ENCODE results near the gene FRRS1L.
"Not testable (repeated sequence)": the region's sequence is repeated elsewhere in the genome, so short reads cannot be mapped to it uniquely, and the experiment has no call there.

The FRRS1L gene

DNA sequence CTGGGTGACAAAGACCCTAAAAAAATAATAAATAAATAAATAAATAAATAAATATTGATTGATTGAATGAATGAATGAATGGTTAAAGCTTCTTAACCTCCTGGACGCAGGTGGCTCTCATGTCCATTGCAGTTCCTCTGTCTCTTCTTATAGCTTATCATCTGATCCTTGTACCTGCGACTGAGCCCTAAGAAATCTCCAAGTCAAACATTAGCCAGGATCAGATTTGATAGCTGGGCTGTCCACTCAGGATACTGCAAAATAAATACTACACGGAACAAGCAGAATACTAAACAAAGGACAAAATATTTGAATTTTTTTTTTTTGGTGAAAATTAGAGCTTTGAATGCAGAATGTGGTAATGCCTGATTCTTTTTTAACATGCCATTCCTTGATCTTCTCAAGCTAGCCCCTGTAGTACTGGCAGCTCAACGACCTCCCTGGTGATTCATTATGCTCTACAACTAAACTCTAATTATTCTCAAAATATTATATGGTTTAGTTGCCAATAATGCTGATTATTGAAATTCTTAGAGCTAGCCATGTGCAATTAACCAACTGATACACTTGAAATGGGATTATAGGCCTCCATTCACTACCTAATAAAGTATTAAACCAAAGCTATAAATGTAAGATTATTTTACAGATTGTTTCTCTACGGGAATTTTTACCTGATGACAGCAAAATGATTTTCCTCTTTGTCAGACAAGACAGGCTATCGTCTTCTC lies 37.4 kb downstream of the FRRS1L start:
- Histone ChIP-seq H3K4me1 (ENCODE audit: control insufficient read depth, insufficient read depth, low read length) (no peaks in the 10 kb centered on the region), H3K36me3 (ENCODE audit: control insufficient read depth, insufficient read depth, low read length) (no peaks in the 10 kb centered on the region), H3K9ac (ENCODE audit: low read length) (no peak overlapping the region), H3K9me3 (ENCODE audit: control insufficient read depth, insufficient read depth, low read depth, low read length) (no peaks in the 10 kb centered on the region), H3K27me3 (ENCODE audit: control insufficient read depth, insufficient read depth, low read length) (no peaks in the 10 kb centered on the region), H3K4me3 (ENCODE audit: low read depth, low read length) (no peak overlapping the region), H3K27ac (ENCODE audit: low read depth, low read length) (no peak overlapping the region)

DNA sequence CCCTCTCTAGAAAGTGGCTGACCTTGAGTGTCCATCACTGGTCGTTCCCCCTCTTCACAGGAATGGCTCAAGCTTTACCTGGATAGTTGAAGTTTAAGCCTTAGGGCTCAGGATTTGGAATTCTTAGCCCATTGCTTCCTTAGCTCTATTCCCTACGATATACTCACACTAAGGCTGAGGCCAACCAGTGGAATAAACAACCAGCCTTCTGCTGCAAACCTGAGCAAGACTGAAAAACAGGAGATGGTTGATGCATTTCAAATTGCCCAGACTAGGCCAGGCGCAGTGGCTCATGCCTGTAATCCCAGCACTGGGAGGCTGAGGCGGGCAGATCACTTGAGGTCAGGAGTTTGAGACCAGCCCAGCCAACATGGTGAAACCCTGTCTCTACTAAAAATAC lies 40.4 kb downstream of the FRRS1L start:
- H3K36me3 ChIP-seq (ENCODE audit: control insufficient read depth, insufficient read depth, low read length); H3K9me3 ChIP-seq (ENCODE audit: control insufficient read depth, insufficient read depth, low read depth, low read length); H3K27ac ChIP-seq (ENCODE audit: low read depth, low read length); H3K27me3 ChIP-seq (ENCODE audit: control insufficient read depth, insufficient read depth, low read length); H3K9ac ChIP-seq (ENCODE audit: low read length); H3K4me1 ChIP-seq (ENCODE audit: control insufficient read depth, insufficient read depth, low read length); H3K4me3 ChIP-seq (ENCODE audit: low read depth, low read length): not testable (repeated sequence)

GRCh38 chr9:109124121-109124520 lies 42.9 kb downstream of the FRRS1L start:
- peaks cover 15% of the 10 kb centered on the region for H3K4me1 ChIP-seq (ENCODE audit: control insufficient read depth, insufficient read depth, low read length)
- H3K36me3 ChIP-seq (ENCODE audit: control insufficient read depth, insufficient read depth, low read length) = no peaks in the 10 kb centered on the region
- H3K4me3 ChIP-seq (ENCODE audit: low read depth, low read length) = no peak overlapping the region
- H3K27ac ChIP-seq (ENCODE audit: low read depth, low read length) = no peak overlapping the region
- no peaks in the 10 kb centered on the region for H3K27me3 ChIP-seq (ENCODE audit: control insufficient read depth, insufficient read depth, low read length)
- no peaks in the 10 kb centered on the region for H3K9me3 ChIP-seq (ENCODE audit: control insufficient read depth, insufficient read depth, low read depth, low read length)
- no peak overlapping the region for H3K9ac ChIP-seq (ENCODE audit: low read length)

GRCh38 chr9:109122726-109123621 lies 44.1 kb downstream of the FRRS1L start:
- no peak overlapping the region for H3K4me3 ChIP-seq (ENCODE audit: low read depth, low read length)
- H3K9ac ChIP-seq (ENCODE audit: low read length) = no peak overlapping the region
- no peak overlapping the region for H3K27ac ChIP-seq (ENCODE audit: low read depth, low read length)
- no peaks in the 10 kb centered on the region for H3K9me3 ChIP-seq (ENCODE audit: control insufficient read depth, insufficient read depth, low read depth, low read length)
- H3K27me3 ChIP-seq (ENCODE audit: control insufficient read depth, insufficient read depth, low read length) = no peaks in the 10 kb centered on the region
- H3K4me1 ChIP-seq (ENCODE audit: control insufficient read depth, insufficient read depth, low read length) = peaks cover 20% of the 10 kb centered on the region
- H3K36me3 ChIP-seq (ENCODE audit: control insufficient read depth, insufficient read depth, low read length) = no peaks in the 10 kb centered on the region

DNA sequence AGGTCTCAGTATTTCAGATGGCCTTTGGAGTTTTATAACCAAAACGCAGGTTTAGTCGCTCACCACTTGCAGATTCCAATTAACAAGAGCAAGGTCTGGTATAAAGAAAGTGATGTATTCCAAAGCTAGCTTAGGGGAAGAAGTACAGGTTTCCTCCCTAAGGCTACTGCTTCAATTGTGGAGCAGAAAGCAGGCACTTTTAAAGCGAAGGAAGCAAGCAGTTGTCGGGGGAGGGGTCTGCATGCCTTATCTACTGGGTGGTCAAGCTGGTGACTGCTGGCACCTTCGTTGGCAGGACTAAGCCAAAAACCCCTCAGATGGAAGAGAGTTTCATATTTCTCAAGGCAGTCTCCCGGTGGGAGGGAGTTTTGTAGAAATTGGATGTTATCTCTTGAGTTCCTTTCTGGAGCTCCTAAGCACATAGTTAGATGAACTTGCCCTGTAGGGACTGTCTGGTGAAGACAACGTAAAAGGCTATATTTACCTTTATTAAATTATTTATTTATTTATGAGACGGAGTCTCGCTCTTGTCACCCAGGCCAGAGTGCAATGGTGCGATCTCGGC lies 45.7 kb downstream of the FRRS1L start:
- H3K9ac ChIP-seq (ENCODE audit: low read length) = peak overlapping the region; percentile 34
- H3K36me3 ChIP-seq (ENCODE audit: control insufficient read depth, insufficient read depth, low read length) = no peaks in the 10 kb centered on the region
- H3K9me3 ChIP-seq (ENCODE audit: control insufficient read depth, insufficient read depth, low read depth, low read length) = no peaks in the 10 kb centered on the region
- H3K27me3 ChIP-seq (ENCODE audit: control insufficient read depth, insufficient read depth, low read length) = no peaks in the 10 kb centered on the region
- H3K27ac ChIP-seq (ENCODE audit: low read depth, low read length) = peak overlapping the region; percentile 35; the same call in 1 of the 2 replicates
- H3K4me1 ChIP-seq (ENCODE audit: control insufficient read depth, insufficient read depth, low read length) = peaks cover 28% of the 10 kb centered on the region
- peak overlapping the region; percentile 74; the same call in 1 of the 2 replicates for H3K4me3 ChIP-seq (ENCODE audit: low read depth, low read length)

DNA sequence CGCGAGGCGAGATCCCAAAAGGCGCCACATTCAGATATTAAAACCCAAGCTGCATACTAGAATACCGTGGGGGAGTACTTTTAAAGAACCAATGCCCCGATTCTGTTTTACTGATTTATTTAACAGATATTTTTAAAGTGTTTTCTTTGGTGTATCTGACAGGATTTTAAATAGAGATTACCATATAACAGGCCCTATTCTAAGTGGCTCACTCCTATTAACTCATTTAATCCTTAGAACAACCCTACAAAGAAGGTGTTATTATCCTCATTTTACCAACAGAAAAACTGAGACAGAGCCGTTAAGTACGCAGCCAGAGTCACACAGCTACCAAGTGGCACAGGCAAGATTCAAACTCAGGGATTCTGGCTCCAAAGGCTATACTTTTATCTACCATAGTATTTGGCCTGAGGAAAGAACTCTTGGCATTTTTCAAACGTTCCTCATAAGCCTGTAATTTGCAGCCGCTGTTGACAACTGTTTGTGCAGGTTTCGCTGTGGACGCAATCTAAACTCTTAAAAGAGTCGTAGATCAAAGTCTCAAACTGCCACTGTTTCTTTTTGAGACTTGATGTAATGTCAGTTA lies 46.8 kb downstream of the FRRS1L start:
- peaks cover 33% of the 10 kb centered on the region for H3K4me1 ChIP-seq (ENCODE audit: control insufficient read depth, insufficient read depth, low read length)
- no peaks in the 10 kb centered on the region for H3K36me3 ChIP-seq (ENCODE audit: control insufficient read depth, insufficient read depth, low read length)
- H3K9me3 ChIP-seq (ENCODE audit: control insufficient read depth, insufficient read depth, low read depth, low read length) = no peaks in the 10 kb centered on the region
- no peaks in the 10 kb centered on the region for H3K27me3 ChIP-seq (ENCODE audit: control insufficient read depth, insufficient read depth, low read length)
- H3K4me3 ChIP-seq (ENCODE audit: low read depth, low read length) = peak overlapping the region; percentile 74
- 0 out of 2 replicates have a peak overlapping the region, but pooled peaks have one; percentile 35 for H3K27ac ChIP-seq (ENCODE audit: low read depth, low read length)
- peak overlapping the region; percentile 69 for H3K9ac ChIP-seq (ENCODE audit: low read length)

DNA sequence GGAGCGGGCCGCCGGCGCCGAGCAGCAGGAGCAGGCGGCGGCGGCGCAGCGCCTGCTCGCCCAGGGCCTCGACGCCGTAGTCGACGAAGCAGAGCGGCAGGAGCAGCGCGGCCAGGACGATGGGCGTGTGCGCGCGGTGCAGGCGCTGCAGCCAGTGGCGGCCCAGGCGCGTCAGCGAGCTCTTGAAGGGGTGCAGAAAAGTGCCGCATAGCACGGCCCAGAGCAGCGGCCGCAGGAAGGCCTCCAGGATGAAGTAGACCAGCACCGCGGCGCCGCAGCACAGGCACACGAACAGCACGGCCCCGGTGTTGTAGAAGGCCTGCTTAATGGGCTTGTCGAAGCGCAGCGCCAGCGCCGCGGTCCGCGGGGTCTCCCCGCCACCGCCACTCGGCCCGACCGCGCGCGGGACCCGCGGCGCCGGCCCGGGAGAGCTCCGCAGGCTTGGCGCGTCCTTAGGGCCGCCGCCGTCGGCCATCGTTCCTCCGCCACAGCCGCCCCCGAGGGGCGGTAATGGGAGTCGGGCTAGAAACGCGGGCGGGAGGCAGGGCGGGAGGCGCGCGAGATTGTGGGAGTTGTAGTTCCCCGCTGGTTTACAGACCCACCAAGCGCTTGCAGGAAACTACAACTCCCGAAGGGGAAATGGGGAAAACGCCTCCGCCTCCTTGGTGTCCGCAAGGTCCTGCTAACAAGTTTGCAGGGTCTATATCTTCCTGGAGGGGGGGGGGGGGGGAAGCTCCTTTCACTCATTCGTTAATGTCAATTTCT lies 47.4 kb downstream of the FRRS1L start, which contains the start of gene TMEM245:
Gene TMEM245 (minus strand): TSS at position 509 of the 765 bp plus-strand sequence. CDS start 34 bp downstream, at position 475.
- Histone ChIP-seq H3K36me3 (ENCODE audit: control insufficient read depth, insufficient read depth, low read length) (no peaks in the 10 kb centered on the region), H3K9me3 (ENCODE audit: control insufficient read depth, insufficient read depth, low read depth, low read length) (no peaks in the 10 kb centered on the region), H3K27me3 (ENCODE audit: control insufficient read depth, insufficient read depth, low read length) (no peaks in the 10 kb centered on the region), H3K4me1 (ENCODE audit: control insufficient read depth, insufficient read depth, low read length) (peaks cover 35% of the 10 kb centered on the region), H3K9ac (ENCODE audit: low read length) (peak within 1 kb of the TSS; percentile 95), H3K4me3 (ENCODE audit: low read depth, low read length) (peak within 1 kb of the TSS; percentile 74), H3K27ac (ENCODE audit: low read depth, low read length) (peak within 1 kb of the TSS; percentile 87; the same call in 1 of the 2 replicates)

GRCh38 chr9:109118808-109119438 lies 48.1 kb downstream of the FRRS1L start:
- peaks cover 41% of the 10 kb centered on the region for H3K4me1 ChIP-seq (ENCODE audit: control insufficient read depth, insufficient read depth, low read length)
- peak overlapping the region; percentile 95 for H3K9ac ChIP-seq (ENCODE audit: low read length)
- H3K9me3 ChIP-seq (ENCODE audit: control insufficient read depth, insufficient read depth, low read depth, low read length) = no peaks in the 10 kb centered on the region
- H3K27me3 ChIP-seq (ENCODE audit: control insufficient read depth, insufficient read depth, low read length) = no peaks in the 10 kb centered on the region
- H3K36me3 ChIP-seq (ENCODE audit: control insufficient read depth, insufficient read depth, low read length) = no peaks in the 10 kb centered on the region
- H3K27ac ChIP-seq (ENCODE audit: low read depth, low read length) = peak overlapping the region; percentile 87; the same call in 1 of the 2 replicates
- H3K4me3 ChIP-seq (ENCODE audit: low read depth, low read length) = peak overlapping the region; percentile 74

GRCh38 chr9:109117856-109118807 lies 48.9 kb downstream of the FRRS1L start:
- H3K9ac ChIP-seq (ENCODE audit: low read length) = peak overlapping the region; percentile 95
- peaks cover 41% of the 10 kb centered on the region for H3K4me1 ChIP-seq (ENCODE audit: control insufficient read depth, insufficient read depth, low read length)
- no peaks in the 10 kb centered on the region for H3K36me3 ChIP-seq (ENCODE audit: control insufficient read depth, insufficient read depth, low read length)
- no peaks in the 10 kb centered on the region for H3K27me3 ChIP-seq (ENCODE audit: control insufficient read depth, insufficient read depth, low read length)
- H3K4me3 ChIP-seq (ENCODE audit: low read depth, low read length) = peak overlapping the region; percentile 74
- no peaks in the 10 kb centered on the region for H3K9me3 ChIP-seq (ENCODE audit: control insufficient read depth, insufficient read depth, low read depth, low read length)
- no peak overlapping the region for H3K27ac ChIP-seq (ENCODE audit: low read depth, low read length)

Data from HUES6 (cell line).